Gastroesophageal sphincter (tissue), 3 donors: ENCODE results near the gene LST1.

Experiments
- POLR2A ChIP-seq, 2 donors: fragments of 450-650 bp; IDR thresholded peaks; one replicate each; pipeline ENCODE4 v1.6.1; 2017; ENCODE audit warnings: antibody characterized with exemption in 2 of 2, mild to moderate bottlenecking in 2 of 2, moderate library complexity in 1 of 2
- POLR2AphosphoS5 ChIP-seq: sonication (generic); formaldehyde crosslinking; IDR thresholded peaks from one replicate; pipeline ENCODE4 v1.6.1; 2017; ENCODE audit warnings: antibody characterized with exemption
- TF ChIP-seq, protein P1 (sequence below), 4 experiments: fragments of 200-600 bp in 2 of 4; fragments of 450-650 bp in 2 of 4; sonication (generic) in 1 of 4; IDR thresholded peaks; one replicate each; pipeline ENCODE4 v1.5.1; 2017 to 2019; ENCODE audit warnings: antibody characterized with exemption in 4 of 4, mild to moderate bottlenecking in 2 of 4, moderate library complexity in 2 of 4

DNA sequence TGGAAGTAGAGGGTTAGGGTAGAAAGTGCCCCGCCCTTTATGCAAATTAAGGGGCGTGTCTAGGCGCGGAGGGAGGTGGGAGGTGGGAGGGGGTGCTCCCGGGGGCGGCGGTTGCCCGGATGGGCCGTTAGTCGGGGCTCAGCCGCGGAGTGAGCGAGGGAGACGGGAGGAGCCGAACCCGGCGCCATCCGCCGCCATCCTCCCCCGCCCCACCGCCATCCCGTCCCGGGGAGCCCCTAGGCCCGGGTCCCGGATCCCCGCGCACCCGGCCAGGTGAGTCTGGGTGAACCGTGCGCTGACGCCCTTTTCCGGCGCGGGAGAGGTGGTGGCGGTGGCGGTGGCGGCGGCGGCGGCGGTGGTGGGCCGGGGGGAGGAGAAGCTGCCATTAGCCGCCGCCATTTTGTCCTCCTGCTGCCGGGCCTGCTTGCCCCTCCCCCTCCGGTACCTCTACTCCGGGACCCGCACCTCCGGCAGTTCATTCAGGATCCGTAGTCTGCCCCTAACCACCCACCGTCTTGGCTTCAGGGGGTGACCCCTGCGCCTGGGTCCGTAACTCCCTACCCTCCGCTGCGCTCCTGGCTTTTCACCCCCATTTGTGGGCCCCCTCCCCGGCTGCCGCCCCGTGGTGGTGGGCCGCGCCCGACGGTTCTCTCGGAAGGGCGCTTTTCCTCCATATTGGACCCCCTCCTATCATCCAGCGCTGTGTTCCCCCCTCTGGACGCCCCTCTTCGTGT, 34.7 kb downstream of the LST1 start, which contains the start of gene PRRC2A:
- TF ChIP-seq, protein P1, sequence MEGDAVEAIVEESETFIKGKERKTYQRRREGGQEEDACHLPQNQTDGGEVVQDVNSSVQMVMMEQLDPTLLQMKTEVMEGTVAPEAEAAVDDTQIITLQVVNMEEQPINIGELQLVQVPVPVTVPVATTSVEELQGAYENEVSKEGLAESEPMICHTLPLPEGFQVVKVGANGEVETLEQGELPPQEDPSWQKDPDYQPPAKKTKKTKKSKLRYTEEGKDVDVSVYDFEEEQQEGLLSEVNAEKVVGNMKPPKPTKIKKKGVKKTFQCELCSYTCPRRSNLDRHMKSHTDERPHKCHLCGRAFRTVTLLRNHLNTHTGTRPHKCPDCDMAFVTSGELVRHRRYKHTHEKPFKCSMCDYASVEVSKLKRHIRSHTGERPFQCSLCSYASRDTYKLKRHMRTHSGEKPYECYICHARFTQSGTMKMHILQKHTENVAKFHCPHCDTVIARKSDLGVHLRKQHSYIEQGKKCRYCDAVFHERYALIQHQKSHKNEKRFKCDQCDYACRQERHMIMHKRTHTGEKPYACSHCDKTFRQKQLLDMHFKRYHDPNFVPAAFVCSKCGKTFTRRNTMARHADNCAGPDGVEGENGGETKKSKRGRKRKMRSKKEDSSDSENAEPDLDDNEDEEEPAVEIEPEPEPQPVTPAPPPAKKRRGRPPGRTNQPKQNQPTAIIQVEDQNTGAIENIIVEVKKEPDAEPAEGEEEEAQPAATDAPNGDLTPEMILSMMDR (IDR thresholded peaks at IDR 0.05): no peak
- peak; percentile 75 to 76 for TF ChIP-seq POLR2A (IDR thresholded peaks at IDR 0.05)
- TF ChIP-seq POLR2AphosphoS5: peak; percentile 20
